T-helper 1 cell treated with Interleukin-12 subunit alpha and Interleukin-12 subunit beta and Interleukin-4 antibody, amounts not matched to agents 30 μg/mL and 1 μg/mL, for 36 hours (primary cell): Measurements from ENCODE around the gene MOB3B.

Source experiments
- H3K27ac Mint-ChIP-seq: one replicate; pipeline ENCODE4 v1.8.0; 2021; ENCODE audit warnings: mild to moderate bottlenecking, mixed read lengths
- H3K27me3 Mint-ChIP-seq: one replicate; pipeline ENCODE4 v1.8.0; 2021; ENCODE audit warnings: low read depth, mixed read lengths
- H3K36me3 Mint-ChIP-seq: one replicate; pipeline ENCODE4 v1.8.0; 2021; ENCODE audit warnings: low read depth, mixed read lengths
- H3K4me1 Mint-ChIP-seq: one replicate; pipeline ENCODE4 v1.8.0; 2021; ENCODE audit warnings: low read depth, mixed read lengths
- H3K4me3 Mint-ChIP-seq: one replicate; pipeline ENCODE4 v1.8.0; 2021; ENCODE audit warnings: mild to moderate bottlenecking, moderate library complexity, mixed read lengths
- H3K9me3 Mint-ChIP-seq: one replicate; pipeline ENCODE4 v1.8.0; 2021; ENCODE audit warnings: mixed read lengths

Gene MOB3B

GRCh38 chr9:27335075-27335474, 194.5 kb downstream of the MOB3B start:
- no peaks in the 10 kb centered on the region for H3K36me3 Mint-ChIP-seq
- peaks cover 4% of the 10 kb centered on the region for H3K4me1 Mint-ChIP-seq
- H3K9me3 Mint-ChIP-seq: no peaks in the 10 kb centered on the region
- no peaks in the 10 kb centered on the region for H3K27me3 Mint-ChIP-seq
- no peak overlapping the region for H3K4me3 Mint-ChIP-seq
- no peak overlapping the region for H3K27ac Mint-ChIP-seq

DNA sequence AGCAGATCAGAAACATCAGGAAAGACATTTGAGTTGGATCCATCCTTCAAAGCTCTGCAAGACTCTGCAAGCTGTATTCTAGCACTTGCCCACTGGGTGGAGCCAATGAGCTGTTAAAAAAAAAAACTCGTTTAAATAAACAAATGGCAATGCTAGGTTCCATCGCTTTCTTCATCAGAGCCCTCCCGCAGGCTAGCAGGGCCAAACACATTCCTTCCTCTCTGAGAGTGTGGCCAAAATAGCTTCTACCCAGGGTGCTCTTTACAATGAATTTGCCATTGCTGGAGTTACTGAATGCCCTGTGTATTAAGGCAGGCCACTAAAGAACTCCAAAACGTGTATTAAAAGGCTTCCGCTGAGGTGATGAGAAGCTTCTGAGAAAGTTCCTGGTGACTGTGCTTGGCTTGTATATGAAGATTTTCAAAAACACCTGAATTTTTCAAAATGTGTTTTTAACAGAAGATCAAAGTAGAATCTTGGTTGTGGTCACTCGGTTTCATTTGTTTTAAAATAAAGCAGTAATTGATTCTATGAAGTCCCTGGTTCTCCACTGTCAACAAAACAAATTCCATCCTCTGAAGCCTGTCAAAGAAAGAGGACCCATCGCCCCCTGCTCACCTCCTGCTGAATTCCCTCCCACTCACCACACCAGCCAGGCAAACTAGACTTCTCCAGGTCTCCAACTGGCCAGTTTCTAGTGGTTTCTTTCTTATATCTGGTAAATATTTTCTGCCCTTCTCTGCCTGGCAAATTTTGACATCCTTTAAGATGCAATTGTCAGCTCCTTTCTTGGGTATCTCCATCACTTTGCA, 196.2 kb downstream of the MOB3B start:
- Mint-ChIP-seq H3K36me3 (no peaks in the 10 kb centered on the region), H3K9me3 (no peaks in the 10 kb centered on the region), H3K4me1 (peaks cover 4% of the 10 kb centered on the region), H3K4me3 (no peak overlapping the region), H3K27me3 (peaks cover 3% of the 10 kb centered on the region), H3K27ac (no peak overlapping the region)

DNA sequence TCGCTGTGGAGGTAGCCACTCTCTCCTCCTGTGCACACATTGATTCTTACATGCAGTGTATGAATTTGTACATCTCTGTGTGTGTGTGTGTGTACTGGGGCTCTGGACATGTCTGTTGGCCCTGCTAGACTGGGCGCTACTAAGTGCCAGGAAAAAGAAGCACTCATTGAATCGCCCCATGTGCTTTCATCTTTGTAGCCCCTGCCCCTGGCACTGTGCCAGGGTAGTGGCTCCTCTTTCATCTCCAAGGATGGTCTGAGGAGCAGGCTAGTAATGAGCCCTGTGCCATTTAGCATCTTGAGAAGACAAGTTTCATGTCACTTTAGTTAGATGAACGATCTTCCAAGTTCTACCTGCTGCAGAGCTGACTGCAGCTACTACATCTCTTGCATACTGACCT, 198.2 kb downstream of the MOB3B start:
- Mint-ChIP-seq H3K9me3 (no peaks in the 10 kb centered on the region), H3K4me1 (peaks cover 3% of the 10 kb centered on the region), H3K27ac (no peak overlapping the region), H3K36me3 (no peaks in the 10 kb centered on the region), H3K27me3 (peaks cover 8% of the 10 kb centered on the region), H3K4me3 (no peak overlapping the region)

GRCh38 chr9:27329291-27329690, 200.3 kb downstream of the MOB3B start:
- H3K36me3 Mint-ChIP-seq: no peaks in the 10 kb centered on the region
- no peak overlapping the region for H3K4me3 Mint-ChIP-seq
- no peaks in the 10 kb centered on the region for H3K9me3 Mint-ChIP-seq
- H3K27me3 Mint-ChIP-seq: peaks cover 8% of the 10 kb centered on the region
- peaks cover 3% of the 10 kb centered on the region for H3K4me1 Mint-ChIP-seq
- no peak overlapping the region for H3K27ac Mint-ChIP-seq

GRCh38 chr9:27328483-27328882, 201.1 kb downstream of the MOB3B start:
- Mint-ChIP-seq H3K27ac (no peak overlapping the region), H3K9me3 (no peaks in the 10 kb centered on the region), H3K27me3 (peaks cover 8% of the 10 kb centered on the region), H3K4me1 (no peaks in the 10 kb centered on the region), H3K4me3 (no peak overlapping the region), H3K36me3 (no peaks in the 10 kb centered on the region)

DNA sequence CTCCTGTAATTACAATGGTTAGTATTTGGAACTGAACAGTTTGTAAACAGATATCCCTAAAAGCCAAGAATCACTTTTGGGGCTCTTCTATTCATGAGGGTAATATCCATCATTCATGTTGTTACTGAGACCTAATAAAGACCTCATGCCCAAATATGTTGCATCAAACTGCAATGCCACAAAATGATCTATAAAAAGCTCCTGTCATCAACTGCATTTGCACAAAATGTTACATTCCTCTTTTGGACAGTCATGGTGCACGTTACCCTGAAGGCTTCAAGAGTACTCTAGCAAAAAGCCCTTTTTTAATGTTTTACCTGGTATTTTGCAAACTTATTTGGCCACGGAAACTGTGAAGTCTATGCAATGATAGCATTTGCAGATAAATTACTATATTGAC, 218.4 kb downstream of the MOB3B start:
- Mint-ChIP-seq H3K4me1 (no peaks in the 10 kb centered on the region), H3K27me3 (peaks cover 4% of the 10 kb centered on the region), H3K4me3 (no peak overlapping the region), H3K27ac (no peak overlapping the region), H3K36me3 (no peaks in the 10 kb centered on the region), H3K9me3 (no peaks in the 10 kb centered on the region)

DNA sequence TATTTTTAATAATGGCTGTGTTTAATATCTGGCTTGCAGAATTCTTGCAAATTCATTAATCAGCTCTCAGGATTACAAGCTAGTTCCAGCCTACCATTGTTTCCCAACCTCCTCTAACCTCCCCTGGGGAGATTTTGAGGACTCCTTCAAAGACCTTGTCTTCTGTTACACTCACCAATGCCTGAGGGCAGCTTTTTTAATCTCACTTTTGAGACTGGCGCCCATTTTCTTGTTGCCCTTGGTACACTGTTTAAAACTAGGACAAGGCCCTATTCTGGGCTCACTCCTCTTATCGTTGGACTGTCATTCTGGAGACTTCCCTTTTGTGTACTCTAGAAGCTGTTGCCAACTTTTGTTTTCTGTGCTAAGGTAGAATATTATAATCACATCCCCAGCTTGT, 219.0 kb downstream of the MOB3B start:
- Mint-ChIP-seq H3K9me3 (no peaks in the 10 kb centered on the region), H3K27ac (no peak overlapping the region), H3K36me3 (no peaks in the 10 kb centered on the region), H3K4me3 (no peak overlapping the region), H3K4me1 (no peaks in the 10 kb centered on the region), H3K27me3 (peaks cover 4% of the 10 kb centered on the region)

DNA sequence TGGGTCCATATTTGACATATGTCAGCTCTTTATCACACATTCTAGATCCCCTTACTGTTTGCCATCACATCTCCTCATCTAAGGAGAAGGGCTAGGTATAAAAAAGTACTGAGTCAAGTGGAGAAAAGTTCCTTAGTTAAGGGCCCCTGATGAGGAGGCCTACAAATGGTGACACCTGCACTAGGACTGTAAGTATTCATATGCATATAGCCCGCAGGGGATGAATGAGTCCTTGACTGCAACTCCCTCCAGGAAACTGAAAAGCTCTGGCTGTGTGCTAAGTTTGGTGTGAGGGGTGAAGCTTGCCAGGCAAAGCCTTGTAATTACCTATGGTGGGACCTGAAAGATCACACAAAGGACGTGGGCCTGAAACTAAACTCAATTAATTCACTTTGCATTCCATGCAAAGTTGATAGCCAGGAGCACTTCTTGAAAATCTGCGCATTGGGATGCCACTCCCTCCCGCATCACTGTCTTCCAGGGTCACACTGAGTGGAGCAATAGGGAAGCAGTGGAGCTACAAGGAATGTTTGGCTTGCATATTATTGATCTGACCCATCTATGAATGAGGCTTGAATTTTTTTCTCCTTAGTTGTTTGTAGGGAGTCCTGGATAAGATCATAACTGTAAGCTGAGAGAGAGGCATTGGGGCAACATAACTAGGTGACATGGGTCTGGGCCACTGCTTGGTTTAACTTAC, 220.8 kb downstream of the MOB3B start:
- no peak overlapping the region for H3K27ac Mint-ChIP-seq
- peaks cover 7% of the 10 kb centered on the region for H3K27me3 Mint-ChIP-seq
- no peak overlapping the region for H3K4me3 Mint-ChIP-seq
- H3K9me3 Mint-ChIP-seq: no peaks in the 10 kb centered on the region
- no peaks in the 10 kb centered on the region for H3K36me3 Mint-ChIP-seq
- H3K4me1 Mint-ChIP-seq: no peaks in the 10 kb centered on the region

- no peaks in the 10 kb centered on the region for H3K36me3 Mint-ChIP-seq
- no peaks in the 10 kb centered on the region for H3K9me3 Mint-ChIP-seq
- H3K4me3 Mint-ChIP-seq: no peak overlapping the region
- no peaks in the 10 kb centered on the region for H3K4me1 Mint-ChIP-seq
- peaks cover 3% of the 10 kb centered on the region for H3K27me3 Mint-ChIP-seq
- no peak overlapping the region for H3K27ac Mint-ChIP-seq
Measured at GRCh38 chr9:27304521-27304920, 225.1 kb downstream of the MOB3B start.

DNA sequence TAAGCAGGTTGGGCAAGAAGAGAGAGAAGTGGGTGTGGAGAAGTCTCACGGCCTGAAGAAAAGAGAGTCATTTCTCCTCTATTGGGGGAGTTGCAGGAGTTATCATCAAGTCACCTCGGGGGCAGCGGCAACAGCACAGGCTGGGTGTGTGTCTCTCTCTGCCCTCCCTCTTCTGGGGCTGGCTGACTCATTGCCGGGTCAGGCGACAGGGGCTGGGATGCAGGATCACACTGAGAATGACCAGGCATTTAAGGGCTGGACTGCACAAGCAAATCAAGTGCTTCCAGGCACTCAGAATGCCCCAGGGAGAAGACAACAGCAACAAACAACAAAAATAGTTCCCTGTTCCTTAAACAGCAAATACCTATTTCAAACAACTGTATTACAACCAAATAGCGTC, 226.4 kb downstream of the MOB3B start:
- Mint-ChIP-seq H3K9me3 (no peaks in the 10 kb centered on the region), H3K4me1 (no peaks in the 10 kb centered on the region), H3K36me3 (no peaks in the 10 kb centered on the region), H3K4me3 (no peak overlapping the region), H3K27me3 (peaks cover 3% of the 10 kb centered on the region), H3K27ac (no peak overlapping the region)

DNA sequence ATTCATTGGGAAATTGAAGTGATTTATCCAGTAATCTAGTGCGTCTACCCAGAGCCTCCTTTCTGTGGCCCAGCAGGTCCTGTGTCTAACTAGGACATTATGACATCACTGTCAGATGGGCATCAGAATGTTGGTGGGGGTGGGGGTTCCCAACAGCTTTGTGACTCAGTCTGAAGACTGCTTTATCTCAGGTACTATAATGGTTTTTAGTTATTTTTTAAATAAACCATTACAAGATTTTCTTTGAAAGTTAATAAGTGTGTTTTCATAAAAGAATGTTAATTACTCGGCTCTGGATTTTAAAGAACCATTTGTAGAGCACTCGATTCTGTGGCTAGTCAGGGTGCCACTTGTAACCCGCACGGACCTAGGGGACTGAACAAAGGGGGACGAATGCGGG, 232.6 kb downstream of the MOB3B start, which contains the start of gene EQTN:
Gene EQTN, minus strand, starts transcription at position 101 of the 400 bp plus-strand sequence. Its CDS starts 95 bp downstream, at position 6.
- H3K27ac Mint-ChIP-seq: no peak within 1 kb of the TSS
- H3K9me3 Mint-ChIP-seq: no peaks in the 10 kb centered on the region
- no peaks in the 10 kb centered on the region for H3K27me3 Mint-ChIP-seq
- H3K4me1 Mint-ChIP-seq: no peaks in the 10 kb centered on the region
- no peaks in the 10 kb centered on the region for H3K36me3 Mint-ChIP-seq
- H3K4me3 Mint-ChIP-seq: no peak within 1 kb of the TSS

- no peaks in the 10 kb centered on the region for H3K9me3 Mint-ChIP-seq
- H3K36me3 Mint-ChIP-seq: no peaks in the 10 kb centered on the region
- no peaks in the 10 kb centered on the region for H3K4me1 Mint-ChIP-seq
- no peaks in the 10 kb centered on the region for H3K27me3 Mint-ChIP-seq
- no peak overlapping the region for H3K4me3 Mint-ChIP-seq
- no peak overlapping the region for H3K27ac Mint-ChIP-seq
Measured at GRCh38 chr9:27293996-27294395, 235.6 kb downstream of the MOB3B start.

GRCh38 chr9:27292659-27293405, 236.8 kb downstream of the MOB3B start:
- no peak overlapping the region for H3K27ac Mint-ChIP-seq
- H3K4me1 Mint-ChIP-seq: no peaks in the 10 kb centered on the region
- no peak overlapping the region for H3K4me3 Mint-ChIP-seq
- no peaks in the 10 kb centered on the region for H3K27me3 Mint-ChIP-seq
- H3K9me3 Mint-ChIP-seq: no peaks in the 10 kb centered on the region
- H3K36me3 Mint-ChIP-seq: no peaks in the 10 kb centered on the region

DNA sequence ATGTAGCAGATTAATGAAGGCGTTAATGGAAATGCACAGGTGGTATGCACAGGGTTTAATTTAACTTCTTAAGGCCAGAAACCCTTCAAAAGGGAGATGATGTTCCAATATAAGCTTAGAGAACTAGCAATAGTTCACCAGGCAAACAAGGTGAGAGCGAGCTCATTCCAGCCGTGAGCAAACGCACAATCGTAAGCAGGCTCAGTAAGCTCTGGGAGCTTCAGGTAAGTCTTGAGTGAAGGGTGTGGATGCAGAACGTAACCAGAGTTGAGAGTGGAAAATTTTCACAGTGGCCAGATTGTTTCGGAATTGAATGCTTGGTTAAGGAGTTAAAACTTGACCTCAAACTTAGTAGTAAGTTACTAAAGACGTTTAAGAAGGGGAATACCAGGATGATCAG, 238.3 kb downstream of the MOB3B start:
- Mint-ChIP-seq H3K9me3 (no peaks in the 10 kb centered on the region), H3K4me1 (no peaks in the 10 kb centered on the region), H3K27me3 (peaks cover 6% of the 10 kb centered on the region), H3K4me3 (no peak overlapping the region), H3K36me3 (no peaks in the 10 kb centered on the region), H3K27ac (no peak overlapping the region)

DNA sequence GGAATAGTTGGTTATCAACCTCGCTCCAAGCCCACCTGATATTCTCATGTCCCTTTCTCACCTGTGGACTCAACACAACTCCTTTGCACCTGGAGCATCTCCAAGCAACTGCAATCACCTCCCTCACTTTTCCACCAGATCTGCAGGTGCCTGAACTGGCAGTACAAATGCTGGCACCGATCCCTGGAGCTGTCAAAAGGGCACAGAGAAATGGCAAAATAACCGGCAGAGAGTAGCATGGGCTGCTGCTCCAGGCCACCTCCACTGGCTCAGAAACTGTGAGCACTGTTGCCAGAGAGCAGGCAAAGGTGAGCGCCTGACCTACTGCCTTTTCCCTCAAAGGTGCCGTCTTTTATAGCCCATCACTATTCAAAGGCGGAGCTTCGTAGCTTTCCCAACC, 247.3 kb downstream of the MOB3B start:
- Mint-ChIP-seq H3K9me3 (no peaks in the 10 kb centered on the region), H3K27ac (no peak overlapping the region), H3K4me1 (no peaks in the 10 kb centered on the region), H3K27me3 (peaks cover 13% of the 10 kb centered on the region), H3K4me3 (no peak overlapping the region), H3K36me3 (no peaks in the 10 kb centered on the region)
